HL-60/S4 (cell line): ENCODE results near the gene SLC2A4RG.

Experiments used
- in situ Hi-C: fragments of 300-500 bp; cut with MboI; formaldehyde crosslinking; loops from 2 replicates; pipeline ENCODE4 v1.14.3; 2022; ENCODE audit warnings: low sequenced_read_pairs

SLC2A4RG gene

GRCh38 chr20:63740627-63741353 lies 1.2 kb downstream of the SLC2A4RG start:
- in situ Hi-C loops, result no loop called here

- in situ Hi-C loops, result no loop called here
Observed at GRCh38 chr20:63741354-63741675, 1.7 kb downstream of the SLC2A4RG start.

GRCh38 chr20:63741676-63742380 lies 2.3 kb downstream of the SLC2A4RG start:
- in situ Hi-C loops, result no loop called here

- in situ Hi-C loops, result no loop called here
Observed at GRCh38 chr20:63742381-63743024, 2.9 kb downstream of the SLC2A4RG start.

- in situ Hi-C loops, result no loop called here
Observed at GRCh38 chr20:63743210-63743970, 3.8 kb downstream of the SLC2A4RG start.

GRCh38 chr20:63744158-63744557 lies 4.6 kb downstream of the SLC2A4RG start:
- in situ Hi-C loops, result no loop called here

- in situ Hi-C loops, result no loop called here
Observed at GRCh38 chr20:63744574-63745423, 5.2 kb downstream of the SLC2A4RG start.

GRCh38 chr20:63745424-63745805 lies 5.8 kb downstream of the SLC2A4RG start:
- in situ Hi-C loops, result no loop called here

GRCh38 chr20:63745961-63746731 lies 6.6 kb downstream of the SLC2A4RG start:
- in situ Hi-C loops, result no loop called here

- in situ Hi-C loops, result no loop called here
Observed at GRCh38 chr20:63746751-63747315, 7.3 kb downstream of the SLC2A4RG start.

GRCh38 chr20:63747622-63748069 lies 8.1 kb downstream of the SLC2A4RG start:
- in situ Hi-C loops, result no loop called here

GRCh38 chr20:63748070-63748933 lies 8.7 kb downstream of the SLC2A4RG start:
- in situ Hi-C loops, result no loop called here

GRCh38 chr20:63748934-63749270 lies 9.3 kb downstream of the SLC2A4RG start:
- in situ Hi-C loops, result no loop called here

- in situ Hi-C loops, result no loop called here
Observed at GRCh38 chr20:63749597-63750508, 10.3 kb downstream of the SLC2A4RG start.

GRCh38 chr20:63750807-63751470 lies 11.4 kb downstream of the SLC2A4RG start:
- in situ Hi-C loops, result no loop called here

GRCh38 chr20:63751471-63752271 lies 12.1 kb downstream of the SLC2A4RG start:
- in situ Hi-C loops, result no loop called here
